ENCODE results near the gene MSLN.

The MSLN gene

GRCh38 chr16:794853-795466 is 34.4 kb downstream of the MSLN start:
- DNase-seq: no peak

- no peak for DNase-seq
These were observed 35.2 kb downstream of the MSLN start for GRCh38 chr16:795580-796229.

GRCh38 chr16:796296-797119 is 36.0 kb downstream of the MSLN start:
- no peak for DNase-seq

- no peak for DNase-seq
These were observed 36.5 kb downstream of the MSLN start for GRCh38 chr16:797120-797420.

GRCh38 chr16:797686-798085 is 37.2 kb downstream of the MSLN start:
- DNase-seq: no peak

- no peak for DNase-seq
These were observed 38.1 kb downstream of the MSLN start for GRCh38 chr16:798666-799065.

- DNase-seq: no peak
These were observed 38.8 kb downstream of the MSLN start for GRCh38 chr16:799111-799947.

GRCh38 chr16:799948-800833 is 39.7 kb downstream of the MSLN start, which contains the start of gene GNG13:
Gene GNG13 (minus strand): TSS chr16:800734. CDS start chr16:799077, 1,657 bp downstream.
- no peak for DNase-seq

- DNase-seq: no peak
These were observed 40.4 kb downstream of the MSLN start for GRCh38 chr16:800834-801511.

GRCh38 chr16:801584-802363 is 41.2 kb downstream of the MSLN start:
- no peak for DNase-seq

- DNase-seq: no peak
These were observed 41.9 kb downstream of the MSLN start for GRCh38 chr16:802461-802860.

GRCh38 chr16:802914-803753 is 42.6 kb downstream of the MSLN start:
- no peak for DNase-seq

GRCh38 chr16:803754-804080 is 43.2 kb downstream of the MSLN start:
- DNase-seq: no peak

GRCh38 chr16:804193-805048 is 43.9 kb downstream of the MSLN start:
- no peak for DNase-seq

GRCh38 chr16:805474-805873 is 44.9 kb downstream of the MSLN start:
- no peak for DNase-seq

- DNase-seq: peak; percentile 86 to 87
These were observed 47.0 kb downstream of the MSLN start for GRCh38 chr16:807347-808084.

- no peak for DNase-seq
These were observed 47.5 kb downstream of the MSLN start for GRCh38 chr16:808085-808386.

- DNase-seq: peak; percentile 20 to 50
These were observed 52.8 kb downstream of the MSLN start for GRCh38 chr16:813204-813915.

Measured in CD4-positive, alpha-beta T cell treated with Interferon alpha-2 for 1 hour (primary cell).